ENCODE data around the gene STMN3. TPM values are rescaled to one million over a fixed set of nuclear protein-coding genes. Genes with fewer than 3 reads are reported as not detected.
A peak's percentile ranks its signal among the peaks of the same experiment; 100 is the strongest.

Gene STMN3
- total and polyA plus RNA-seq, 2 of the 8 experiments (the other 6 are each of a cell fraction or from before 2014, with no cell fraction given): 51.5 to 63.1 TPM

DNA sequence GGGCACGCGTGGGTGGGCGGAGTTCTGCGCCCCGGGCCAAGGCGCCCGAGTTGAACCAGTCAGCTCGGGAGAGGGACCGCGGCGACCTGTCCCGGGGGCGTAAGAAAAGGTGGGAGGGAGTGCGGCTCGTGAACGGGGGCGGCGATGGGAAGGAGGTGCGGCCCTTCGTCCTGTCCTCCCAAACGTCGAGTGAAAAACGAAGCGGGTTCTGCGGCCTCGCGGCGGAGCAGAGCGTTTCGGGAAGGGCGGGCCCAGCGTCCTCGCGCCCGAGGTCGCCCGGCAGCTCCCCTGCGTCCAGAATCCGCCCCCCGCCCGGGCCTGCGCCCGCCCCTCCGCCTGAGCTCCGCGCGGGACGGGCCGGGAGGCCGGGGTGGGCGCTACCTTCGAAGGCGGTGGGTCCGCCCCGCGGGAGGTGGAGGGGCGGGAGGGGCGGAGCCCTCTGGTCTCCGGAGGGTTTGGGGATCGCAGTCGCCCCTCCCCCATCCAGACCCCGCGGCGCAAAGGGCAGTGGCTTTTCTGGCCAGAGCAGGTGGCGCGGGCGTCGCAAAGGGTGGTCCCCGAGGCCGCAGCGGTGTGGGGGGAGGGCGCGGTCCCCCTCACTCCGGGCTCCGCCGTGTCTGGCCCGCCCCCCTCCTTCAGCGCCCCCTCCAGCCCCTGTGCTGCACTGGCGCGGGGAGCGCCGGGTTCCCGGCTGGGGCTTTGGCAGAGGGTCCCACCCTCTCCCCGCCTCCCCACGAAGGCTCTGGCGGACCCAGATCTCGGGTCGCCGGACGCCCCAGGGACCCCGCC is 838 bp downstream of the STMN3 start:
- Histone ChIP-seq H2BK20ac (ENCODE audit: low read length) (no peak overlapping the region), H3K27ac (ENCODE audit: low read depth, low read length) (no peak overlapping the region), H2AFZ (ENCODE audit: low read length) (no peak overlapping the region), H3K14ac (ENCODE audit: insufficient read length) (no peak overlapping the region), H3K4ac (replicated peaks; ENCODE audit: insufficient read length, low read depth, low read length) (no peak overlapping the region), H3K23me2 (ENCODE audit: low read depth, low read length) (peaks cover 13% of the 10 kb centered on the region), H3K4me1 (replicated peaks in 1 of 4; ENCODE audit: control insufficient read depth in 3 of 4, insufficient read depth in 4 of 4, low read length in 3 of 4) (peaks cover 0 to 17% (median 13%) of the 10 kb centered on the region in 4 experiments; a peak in 6 of 7 replicates), H3K18ac (ENCODE audit: extremely low read depth, low read length) (no peak overlapping the region; the same call in none of the 2 replicates), H3K9ac (replicated peaks in 1 of 4; ENCODE audit: extremely low read depth in 1 of 4, low read depth in 3 of 4, low read length in 3 of 4) (no peak overlapping the region), H3K56ac (replicated peaks; ENCODE audit: insufficient read length, low read depth, low read length) (peak overlapping the region; percentile 30), H3K27me3 (replicated peaks in 1 of 4; ENCODE audit: control insufficient read depth in 3 of 4, extremely low read depth in 1 of 4, insufficient read depth in 3 of 4, low read length in 3 of 4) (peaks cover 0 to 2% (median 0%) of the 10 kb centered on the region in 4 experiments; a peak in 2 of 7 replicates), H2BK120ac (replicated peaks; ENCODE audit: low read depth, low read length) (no peak overlapping the region), H2AK5ac (ENCODE audit: low read depth, low read length) (no peak overlapping the region), H4K20me1 (replicated peaks in 1 of 2; ENCODE audit: control insufficient read depth in 1 of 2, insufficient read depth in 2 of 2, low read length in 2 of 2) (peaks cover 10 to 11% of the 10 kb centered on the region in 2 experiments), H3K79me2 (ENCODE audit: control insufficient read depth in 1 of 2, insufficient read depth in 2 of 2, low read length in 2 of 2) (no peaks in the 10 kb centered on the region), H3K4me3 (ENCODE audit: extremely low read depth in 1 of 4, insufficient read depth in 2 of 4, low read depth in 3 of 4, low read length in 4 of 4) (peak overlapping the region; percentile 34 to 85 (median 49)), H2BK15ac (ENCODE audit: low read length) (no peak overlapping the region), H3K9me3 (ENCODE audit: insufficient read depth in 2 of 2, low read depth in 1 of 2, low read length in 1 of 2) (no peaks in the 10 kb centered on the region), H2BK5ac (ENCODE audit: low read depth, low read length) (no peak overlapping the region), H2BK12ac (ENCODE audit: low read depth, low read length) (no peak overlapping the region; the same call in 1 of the 2 replicates), H3K23ac (ENCODE audit: insufficient read length) (no peak overlapping the region), H3K4me2 (ENCODE audit: insufficient read depth in 1 of 2, low read depth in 2 of 2, low read length in 2 of 2) (peak overlapping the region; percentile 71 to 84), H4K91ac (replicated peaks; ENCODE audit: insufficient read length, low read length) (no peak overlapping the region), H4K8ac (ENCODE audit: extremely low read depth, insufficient read depth, low read length) (no peak overlapping the region; the same call in 1 of the 2 replicates), H3K79me1 (ENCODE audit: low read depth, low read length) (no peaks in the 10 kb centered on the region; the same call in none of the 2 replicates), H4K5ac (ENCODE audit: insufficient read length, low read depth, low read length) (no peak overlapping the region), H3K36me3 (ENCODE audit: control insufficient read depth in 2 of 4, insufficient read depth in 4 of 4, low read length in 3 of 4) (no peaks in the 10 kb centered on the region; a peak in 1 of 8 replicates)
- CTCF ChIA-PET (ENCODE audit: partially characterized antibody): interaction anchor here (0.6 to 1.5 kb wide), 3 partner anchors 11 to 405 kb away, joined by 3 to 11 read pairs (median 3); no protein-coding TSS in a partner anchor
- WGBS, 2 experiments (ENCODE audit: extremely low coverage in 1 of 2, insufficient coverage in 1 of 2, insufficient read length in 1 of 2, insufficient replicate concordance in 2 of 2, low coverage in 1 of 2, low lambda C conversion rate in 2 of 2, missing lambda C conversion rate in 1 of 2): 7% methylated on average over 12 of the region's 91 CpGs; no CpG with 5 or more reads in 1 of the 2 experiments
- POLR2A ChIA-PET (ENCODE audit: partially characterized antibody): interaction anchor here (0.8 to 1.9 kb wide), 7 partner anchors 9 to 386 kb away, joined by 3 to 9 read pairs (median 4); partner anchors contain the start of gene TPD52L2
- FAIRE-seq (no peak), DNase-seq (ENCODE audit: low read depth in 1 of 2, low spot score in 2 of 2) (peak in 1 of 2 experiments; percentile 82)
- no peak for TF ChIP-seq GABPA (IDR thresholded peaks at IDR 0.05; ENCODE audit: borderline replicate concordance, insufficient read depth, low read length)
- TF ChIP-seq YY1 (IDR thresholded peaks at IDR 0.05; ENCODE audit: low read depth, low read length): no peak
- TF ChIP-seq SP4 (IDR thresholded peaks at IDR 0.05; ENCODE audit: low read length): no peak
- no peak for TF ChIP-seq JUN (IDR thresholded peaks at IDR 0.05; ENCODE audit: low read depth, low read length)
- TF ChIP-seq EZH2 (IDR thresholded peaks at IDR 0.05; ENCODE audit: low read depth, low read length, severe bottlenecking): peak; percentile 31
- TF ChIP-seq, protein P1, sequence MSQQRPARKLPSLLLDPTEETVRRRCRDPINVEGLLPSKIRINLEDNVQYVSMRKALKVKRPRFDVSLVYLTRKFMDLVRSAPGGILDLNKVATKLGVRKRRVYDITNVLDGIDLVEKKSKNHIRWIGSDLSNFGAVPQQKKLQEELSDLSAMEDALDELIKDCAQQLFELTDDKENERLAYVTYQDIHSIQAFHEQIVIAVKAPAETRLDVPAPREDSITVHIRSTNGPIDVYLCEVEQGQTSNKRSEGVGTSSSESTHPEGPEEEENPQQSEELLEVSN (IDR thresholded peaks at IDR 0.05): peak; percentile 63
- no peak for TF ChIP-seq CBX5 (IDR thresholded peaks at IDR 0.05; ENCODE audit: low read depth, low read length)
- no peak for TF ChIP-seq SUZ12 (IDR thresholded peaks at IDR 0.05; ENCODE audit: low read length)
- TF ChIP-seq ZNF274 (IDR thresholded peaks at IDR 0.05; ENCODE audit: borderline replicate concordance, extremely low read depth, low read length): no peak
- no peak for TF ChIP-seq BCL11A (IDR thresholded peaks at IDR 0.05; ENCODE audit: low read depth in 2 of 2, low read length in 2 of 2)
- peak; percentile 47 for TF ChIP-seq KDM4A (IDR thresholded peaks at IDR 0.05; ENCODE audit: low read depth, low read length, severe bottlenecking)

Data from H1 (cell line).